GM21423 (cell line): ENCODE data around the gene RASA3.

Source experiments
- ATAC-seq: cut with Tn5 transposase; IDR thresholded peaks from one replicate; pipeline ENCODE4 v1.9.1; 2021; ENCODE audit warnings: mild to moderate bottlenecking, moderate library complexity; ENCODE audit not compliant: unreplicated experiment

The RASA3 gene

DNA sequence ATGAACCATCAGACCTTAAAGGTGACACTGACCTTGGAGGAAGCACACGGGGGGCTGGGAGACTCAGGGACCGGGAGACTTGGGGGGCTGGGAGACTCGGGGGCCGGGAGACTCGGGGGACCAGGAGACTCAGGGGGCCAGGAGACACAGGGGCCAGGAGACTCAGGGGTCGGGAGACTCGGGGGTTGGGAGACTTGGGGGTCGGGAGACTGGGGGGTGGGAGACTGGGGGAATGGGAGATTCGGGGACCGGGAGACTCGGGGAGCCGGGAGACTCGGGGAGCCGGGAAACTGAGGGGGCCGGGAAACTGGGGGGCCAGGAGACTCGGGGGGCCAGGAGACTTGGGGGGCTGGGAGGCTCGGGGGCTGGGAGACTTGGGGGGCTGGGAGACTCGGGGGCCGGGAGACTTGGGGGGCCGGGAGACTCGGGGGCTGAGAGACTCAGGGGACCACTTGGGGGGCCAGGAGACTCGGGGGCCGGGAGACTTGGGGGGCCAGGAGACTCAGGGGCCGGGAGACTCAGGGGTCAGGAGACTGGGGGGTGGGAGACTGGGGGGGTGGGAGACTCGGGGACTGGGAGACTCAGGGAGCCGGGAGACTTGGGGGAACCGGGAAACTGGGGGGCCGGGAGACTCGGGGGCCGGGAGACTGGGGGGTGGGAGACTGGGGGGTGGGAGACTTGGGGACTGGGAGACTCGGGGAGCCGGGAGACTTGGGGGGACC, 62.9 kb downstream of the RASA3 start:
- no peak for ATAC-seq

- ATAC-seq, result no peak
These were observed 63.6 kb downstream of the RASA3 start for GRCh38 chr13:114068656-114069318.

DNA sequence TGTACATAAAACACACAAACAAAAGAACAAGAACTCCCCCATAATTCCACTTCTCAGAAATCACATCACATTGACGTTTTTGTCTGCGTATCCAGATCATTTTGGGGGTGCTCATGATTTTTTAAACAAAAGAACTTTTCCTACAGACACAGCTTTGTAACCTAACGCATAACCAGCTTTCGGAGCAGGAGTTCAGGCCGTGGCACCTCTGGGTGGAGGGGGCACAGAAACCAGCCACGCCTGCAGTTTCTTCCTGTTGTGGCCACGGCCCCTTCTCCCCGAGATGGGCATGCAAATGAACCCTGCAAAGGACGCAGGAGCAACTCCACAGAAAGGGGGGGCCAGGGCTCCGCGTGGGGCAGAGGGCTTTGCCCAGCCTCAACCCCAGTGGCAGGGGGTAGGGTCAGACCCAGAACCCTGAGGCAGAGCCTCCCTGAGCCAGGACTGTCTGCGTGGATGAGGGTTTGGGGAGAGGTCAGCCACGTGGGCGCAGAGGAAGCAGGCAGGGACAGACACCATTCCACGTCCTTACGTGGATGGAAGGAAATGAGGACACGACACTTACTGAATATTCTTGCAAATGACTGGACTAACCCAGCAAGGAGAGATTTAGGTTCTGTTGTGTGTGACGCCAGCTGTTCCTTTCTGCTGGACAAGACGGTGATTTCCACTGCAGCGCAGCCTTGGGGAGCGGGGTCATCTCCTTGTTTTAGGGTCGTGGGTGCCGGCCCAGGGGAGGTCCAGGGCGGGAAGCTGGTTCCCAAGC, 64.4 kb downstream of the RASA3 start:
- ATAC-seq, result peak; percentile 33

GRCh38 chr13:114067381-114067885, 65.0 kb downstream of the RASA3 start:
- peak; percentile 54 for ATAC-seq

DNA sequence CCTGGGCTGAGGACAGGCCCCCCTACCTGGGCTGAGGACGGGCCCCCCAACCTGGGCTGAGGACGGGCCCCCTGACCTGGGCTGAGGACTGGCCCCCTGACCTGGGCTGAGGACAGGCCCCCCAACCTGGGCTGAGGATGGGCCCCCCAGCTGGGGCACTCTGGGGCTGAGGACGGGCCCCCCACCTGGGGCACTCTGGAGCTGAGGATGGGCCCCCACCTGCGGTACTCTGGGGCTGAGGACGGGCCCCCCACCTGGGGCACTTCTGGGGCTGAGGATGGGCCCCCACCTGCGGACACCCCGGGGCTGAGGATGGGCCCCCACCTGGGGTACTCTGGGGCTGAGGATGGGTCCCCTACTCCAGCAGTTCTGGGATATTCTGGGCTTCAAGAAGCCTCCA, 65.5 kb downstream of the RASA3 start:
- no peak for ATAC-seq

- no peak for ATAC-seq
These were observed 66.3 kb downstream of the RASA3 start for GRCh38 chr13:114065926-114066774.

GRCh38 chr13:114065141-114065925, 67.1 kb downstream of the RASA3 start:
- ATAC-seq, result peak; percentile 38

DNA sequence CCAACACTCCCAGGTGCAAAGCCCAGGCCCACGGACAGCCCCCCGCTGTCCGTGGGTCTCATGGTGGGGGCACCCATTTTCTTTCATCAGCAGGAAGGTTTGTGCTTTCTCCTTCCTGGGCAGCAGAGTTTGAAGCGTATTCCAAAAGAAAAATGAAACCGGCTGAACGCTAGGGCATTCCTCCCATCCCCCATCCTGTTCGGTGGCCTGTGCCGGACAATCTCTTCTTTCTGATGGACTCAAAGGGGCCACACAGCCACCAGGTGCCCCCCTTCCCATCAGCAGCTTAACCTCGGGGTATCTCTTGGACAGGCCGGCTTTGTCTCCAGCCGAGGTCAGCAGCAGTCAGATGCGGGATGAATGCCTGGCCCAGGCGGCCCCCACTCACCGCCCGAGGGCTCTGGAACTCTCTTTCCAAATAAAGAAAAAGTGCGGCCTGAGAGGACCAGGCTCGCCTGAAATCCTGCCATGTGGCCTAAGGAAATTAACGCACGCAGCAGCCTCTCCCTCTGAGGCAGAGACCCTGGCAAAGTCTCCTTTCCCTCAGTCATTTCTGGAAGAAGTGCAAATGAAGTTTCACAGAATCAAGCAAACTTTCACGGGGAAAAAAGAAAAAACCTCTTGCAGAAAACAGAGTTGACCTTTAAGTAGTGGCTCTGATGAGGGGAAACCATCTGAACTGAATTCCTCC, 67.8 kb downstream of the RASA3 start:
- no peak for ATAC-seq

DNA sequence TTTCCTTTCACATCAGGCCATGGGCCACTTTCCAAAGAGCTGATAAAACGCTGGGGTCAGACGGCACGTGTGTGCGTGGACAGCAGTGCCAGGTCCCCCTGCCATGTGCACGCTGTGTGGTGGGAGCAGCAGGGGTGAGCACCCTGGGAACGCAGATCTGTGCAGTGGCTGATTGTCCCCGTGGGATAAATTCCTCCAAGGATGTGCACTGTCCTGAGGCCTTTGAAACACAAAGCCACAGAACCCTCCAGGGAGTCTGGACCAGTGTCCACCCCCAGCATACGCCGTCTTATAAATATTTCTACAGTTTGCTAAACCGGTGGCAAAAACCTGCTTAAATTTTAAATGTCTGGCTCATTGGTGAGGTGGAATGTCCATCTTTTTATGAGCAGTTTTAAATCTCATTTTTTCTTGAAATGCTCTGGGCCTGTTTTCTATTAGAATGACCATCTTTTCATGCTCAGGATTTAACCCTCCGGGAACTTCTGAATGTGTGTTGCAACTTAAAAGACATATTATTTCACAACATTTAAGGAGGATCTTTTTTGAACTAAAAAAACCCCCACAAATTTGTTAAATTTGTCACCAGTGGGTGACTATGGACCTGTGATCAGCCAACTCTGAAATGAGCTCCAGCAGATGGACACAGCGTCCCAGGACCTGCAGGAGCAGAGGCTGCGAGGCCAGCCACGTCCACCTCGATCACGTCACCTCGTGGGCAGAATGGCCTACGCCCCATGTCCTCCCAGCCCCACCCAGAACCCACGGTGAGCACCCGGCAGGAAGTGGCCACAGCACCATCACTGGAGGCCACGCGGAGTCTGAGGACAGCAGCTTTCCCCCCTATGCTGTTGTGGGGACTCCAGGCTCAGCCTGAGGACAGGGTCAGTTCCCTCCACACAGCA, 68.6 kb downstream of the RASA3 start:
- no peak for ATAC-seq

- no peak for ATAC-seq
These were observed 69.7 kb downstream of the RASA3 start for GRCh38 chr13:114062754-114063153.

DNA sequence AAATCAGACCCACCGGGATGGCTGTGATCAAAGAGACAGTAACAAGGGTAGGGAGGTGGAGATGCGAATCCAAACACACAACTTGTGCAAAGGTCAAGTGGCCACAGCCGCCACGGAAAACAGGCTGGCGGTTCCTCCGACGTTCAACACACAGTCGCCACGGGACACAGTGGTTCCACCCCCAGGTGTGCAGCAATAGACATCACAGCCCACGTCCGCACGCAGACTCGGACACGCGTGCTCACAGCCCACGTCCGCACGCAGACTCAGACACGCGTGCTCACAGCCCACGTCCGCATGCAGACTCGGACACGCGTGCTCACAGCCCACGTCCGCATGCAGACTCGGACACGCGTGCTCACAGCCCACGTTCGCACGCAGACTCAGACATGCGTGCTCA, 70.1 kb downstream of the RASA3 start:
- ATAC-seq, result no peak

- no peak for ATAC-seq
These were observed 70.7 kb downstream of the RASA3 start for GRCh38 chr13:114061744-114062143.

DNA sequence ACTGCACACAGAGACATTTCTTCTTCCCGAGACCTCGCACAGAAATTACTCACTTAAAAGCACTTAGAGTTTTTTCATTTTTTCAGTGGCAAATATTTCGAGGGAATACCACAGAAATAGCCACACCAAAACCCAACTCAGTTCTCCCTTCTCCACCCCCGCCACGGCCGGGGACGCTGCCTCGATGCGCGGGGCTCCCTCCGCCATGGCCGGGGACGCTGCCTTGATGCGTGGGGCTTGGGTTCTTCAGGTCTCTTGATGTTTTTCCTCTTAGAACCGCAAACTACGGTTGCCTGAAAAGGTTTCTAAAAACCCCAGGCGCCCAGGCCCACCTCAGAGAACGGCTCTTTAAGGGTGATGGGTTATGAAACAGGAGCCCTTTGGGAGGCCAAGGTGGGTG, 71.4 kb downstream of the RASA3 start:
- no peak for ATAC-seq

DNA sequence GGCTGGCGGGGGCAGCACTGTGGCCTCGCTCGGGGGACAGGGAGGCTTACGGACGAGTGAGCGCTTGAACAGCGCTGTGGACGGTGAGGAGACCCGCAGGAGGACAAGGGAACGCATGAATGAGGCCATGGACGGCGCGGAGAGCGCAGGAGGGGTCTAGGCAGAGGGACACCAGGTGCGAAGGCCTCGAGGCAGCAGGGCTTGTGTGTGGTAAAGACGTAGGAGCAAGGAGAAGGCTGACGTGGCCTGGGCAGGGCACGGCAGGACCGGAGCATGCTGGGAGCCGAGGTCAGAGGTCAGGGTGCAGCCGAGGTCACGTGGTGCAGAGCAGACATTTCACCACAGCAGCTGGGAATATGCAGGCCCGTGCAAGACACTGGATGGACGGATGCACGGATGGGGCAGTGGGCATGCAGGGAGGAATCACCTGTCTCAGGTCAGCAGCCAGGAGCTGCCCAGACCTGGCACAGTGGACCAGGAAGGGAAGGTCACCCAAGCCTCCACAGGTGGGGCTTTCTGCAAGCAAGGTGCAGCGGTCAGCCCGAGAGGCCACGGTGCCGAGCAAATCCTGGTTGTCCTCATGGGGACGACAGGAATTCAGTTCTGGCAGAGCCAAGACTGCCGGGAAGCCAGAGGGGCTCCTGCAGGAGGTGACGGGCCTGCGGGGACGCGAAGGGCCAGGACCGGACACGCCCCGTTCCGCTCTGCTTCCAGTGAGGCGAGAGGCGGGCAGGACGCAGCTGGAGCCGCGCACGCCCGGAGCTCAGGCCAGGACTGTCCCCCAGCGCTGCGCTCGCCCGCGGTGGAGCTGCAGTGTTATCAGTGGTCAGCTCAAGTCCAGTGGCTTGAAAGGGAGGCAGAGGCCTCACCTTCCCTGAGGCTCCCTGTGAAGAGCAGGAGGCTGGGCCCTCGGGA, 72.2 kb downstream of the RASA3 start:
- ATAC-seq, result no peak

DNA sequence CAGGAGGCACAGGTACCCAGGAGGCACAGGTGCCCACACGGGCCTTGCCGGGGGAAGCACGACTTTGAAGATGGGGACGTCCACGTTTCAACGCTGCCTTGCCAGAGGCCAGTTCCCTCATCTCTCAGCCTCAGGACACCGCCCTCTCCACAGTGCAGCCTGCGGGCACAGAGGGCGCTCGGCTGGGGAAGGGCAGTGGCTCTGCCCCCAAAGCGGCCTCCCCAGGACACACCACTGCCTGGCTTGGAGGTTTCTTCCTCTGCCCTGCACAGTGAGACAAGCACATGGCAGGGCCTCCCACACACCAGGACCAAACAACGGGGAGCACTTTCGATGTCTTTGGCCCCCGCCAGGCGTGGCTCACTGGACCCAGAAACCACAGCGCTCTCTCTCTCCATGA, 73.0 kb downstream of the RASA3 start:
- ATAC-seq, result no peak

DNA sequence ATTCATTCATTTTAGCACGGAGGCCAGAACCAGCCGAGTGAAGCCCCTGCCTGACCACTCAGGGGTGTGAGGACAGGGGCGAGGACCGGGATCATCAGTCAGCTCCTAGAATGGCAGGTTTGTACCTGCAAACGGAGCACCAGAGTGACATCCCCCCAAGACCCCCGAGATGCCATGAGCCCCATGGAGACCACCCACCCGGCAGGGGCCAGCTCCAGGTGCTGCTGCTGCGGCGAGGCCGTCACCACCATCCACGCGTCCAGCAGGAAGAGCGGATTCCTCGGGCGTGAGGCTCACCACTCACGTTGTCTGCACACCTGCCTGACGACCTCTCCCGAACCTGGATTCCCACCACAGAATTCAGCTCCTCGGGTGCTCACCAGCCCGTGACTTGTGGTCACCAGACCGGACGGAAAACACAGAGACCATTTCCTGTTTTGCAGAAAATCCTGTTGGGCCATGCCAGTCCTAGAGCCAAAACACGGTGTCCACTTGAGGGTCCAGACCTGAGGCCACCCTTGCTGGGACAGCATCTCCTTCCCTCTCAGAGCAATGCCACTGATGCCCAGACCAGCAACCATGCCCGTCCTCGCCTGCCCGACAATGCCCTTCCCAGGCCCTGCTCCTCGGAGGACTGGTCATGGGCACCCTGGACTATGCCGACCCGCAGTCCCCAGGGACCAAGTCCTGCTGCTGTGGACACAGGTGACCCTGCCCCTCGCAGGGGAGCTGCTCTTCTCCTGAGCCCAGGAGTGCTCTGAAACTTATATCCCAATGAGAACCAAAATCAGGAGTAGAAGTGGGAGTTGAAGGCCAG, 74.2 kb downstream of the RASA3 start:
- ATAC-seq, result no peak
